GM18502 (cell line): Measurements from ENCODE around the gene HOXC13.

Experiments
- ATAC-seq: cut with Tn5 transposase; IDR thresholded peaks from one replicate; pipeline ENCODE4 v1.9.1; 2021; ENCODE audit warnings: mild to moderate bottlenecking; ENCODE audit not compliant: unreplicated experiment, poor library complexity

HOXC13 gene

GRCh38 chr12:53980104-53980801 is 41.6 kb downstream of the HOXC13 start:
- no peak for ATAC-seq

GRCh38 chr12:53980802-53981496 is 42.3 kb downstream of the HOXC13 start:
- no peak for ATAC-seq

GRCh38 chr12:53981634-53982565 is 43.3 kb downstream of the HOXC13 start:
- ATAC-seq, result no peak

- ATAC-seq, result no peak
Observed at GRCh38 chr12:53982648-53983567, 44.3 kb downstream of the HOXC13 start.

GRCh38 chr12:53983568-53983949 is 44.9 kb downstream of the HOXC13 start:
- ATAC-seq, result no peak

- no peak for ATAC-seq
Observed at GRCh38 chr12:53983950-53984572, 45.4 kb downstream of the HOXC13 start.

- ATAC-seq, result no peak
Observed at GRCh38 chr12:53984901-53985691, 46.5 kb downstream of the HOXC13 start, which contains the start of gene HOXC10. HOXC10 (plus strand) TSS chr12:53985146; CDS start chr12:53985260, 114 bp downstream.

- no peak for ATAC-seq
Observed at GRCh38 chr12:53985692-53985993, 47.0 kb downstream of the HOXC13 start.

- ATAC-seq, result no peak
Observed at GRCh38 chr12:53985994-53986685, 47.5 kb downstream of the HOXC13 start.

- ATAC-seq, result no peak
Observed at GRCh38 chr12:53986686-53987483, 48.3 kb downstream of the HOXC13 start.

- ATAC-seq, result no peak
Observed at GRCh38 chr12:53987787-53988230, 49.2 kb downstream of the HOXC13 start.

- ATAC-seq, result no peak
Observed at GRCh38 chr12:53988541-53989226, 50.1 kb downstream of the HOXC13 start.

GRCh38 chr12:53989227-53990113 is 50.8 kb downstream of the HOXC13 start:
- ATAC-seq, result no peak

- no peak for ATAC-seq
Observed at GRCh38 chr12:53990311-53991076, 51.9 kb downstream of the HOXC13 start.

GRCh38 chr12:53991077-53991460 is 52.4 kb downstream of the HOXC13 start:
- no peak for ATAC-seq
